GM12892 (cell line): Measurements from ENCODE around the gene FOXM1.

ENCODE experiments used
- POLR2A ChIP-seq: IDR thresholded peaks from 2 replicates; pipeline ENCODE4 v1.6.1; 2011; ENCODE audit warnings: low read depth, low read length, control low read depth
- POLR2AphosphoS5 ChIP-seq: IDR thresholded peaks from 2 replicates; pipeline ENCODE4 v1.6.1; 2011; ENCODE audit warnings: low read depth, low read length, control low read depth
- TAF1 ChIP-seq: IDR thresholded peaks from 2 replicates; pipeline ENCODE4 v1.6.1; 2011; ENCODE audit warnings: low read depth, mild to moderate bottlenecking, control low read depth, low read length, borderline replicate concordance

- TF ChIP-seq POLR2A (no peak), POLR2AphosphoS5 (no peak), TAF1 (no peak)
Measured at GRCh38 chr12:2919249-2919648, 42.3 kb upstream of the FOXM1 start.
